Neural cell (in vitro differentiated cells): ENCODE measurements around the gene PDCD4. TPM values are rescaled to one million over a fixed set of nuclear protein-coding genes. Genes with fewer than 3 reads are reported as not detected.

ENCODE experiments used
- H2AFZ ChIP-seq: fragments of 200-600, 300-800 bp; sonication (generic), shearing (Covaris generic); 2 replicates; pipeline ENCODE4 v1.6.0; 2014; ENCODE audit warnings: low read depth, mild to moderate bottlenecking, antibody characterized with exemption, low read length, moderate library complexity
- H3F3A ChIP-seq: fragments of 200-600 bp; shearing (Covaris generic); 2 replicates; pipeline ENCODE4 v1.6.1; 2016; ENCODE audit warnings: mild to moderate bottlenecking, moderate library complexity, mixed read lengths, antibody characterized with exemption, low read length; ENCODE audit not compliant: insufficient read depth, poor library complexity, severe bottlenecking
- H3K27ac ChIP-seq: fragments of 200-600, 300-800 bp; sonication (generic), shearing (Covaris generic); 2 replicates; pipeline ENCODE4 v1.5.1; 2014; ENCODE audit warnings: mild to moderate bottlenecking, low read length, moderate library complexity
- H3K27me3 ChIP-seq: fragments of 300-800, 200-600 bp; sonication (generic), shearing (Covaris generic); 2 replicates; pipeline ENCODE4 v1.6.0; 2014; ENCODE audit warnings: mild to moderate bottlenecking, low read depth, low read length, moderate library complexity; ENCODE audit not compliant: insufficient read depth
- H3K36me3 ChIP-seq: fragments of 300-800, 200-600 bp; sonication (generic), shearing (Covaris generic); 2 replicates; pipeline ENCODE4 v1.5.1; 2014; ENCODE audit warnings: mild to moderate bottlenecking, antibody characterized with exemption, low read length, moderate library complexity; ENCODE audit not compliant: insufficient read depth
- H3K4me2 ChIP-seq: fragments of 300-800, 200-600 bp; sonication (generic), shearing (Covaris generic); 2 replicates; pipeline ENCODE4 v1.6.0; 2014; ENCODE audit warnings: mild to moderate bottlenecking, low read length
- H3K4me3 ChIP-seq: fragments of 300-800, 200-600 bp; sonication (generic), shearing (Covaris generic); 2 replicates; pipeline ENCODE4 v1.5.1; 2014; ENCODE audit warnings: mild to moderate bottlenecking, low read length, moderate library complexity
- H3K79me2 ChIP-seq: fragments of 200-600 bp; shearing (Covaris generic); replicated peaks from 2 replicates; pipeline ENCODE4 v1.6.0; 2014; ENCODE audit warnings: mild to moderate bottlenecking, low read length, moderate library complexity; ENCODE audit not compliant: insufficient read depth
- H3K9ac ChIP-seq: fragments of 300-800, 200-600 bp; sonication (generic), shearing (Covaris generic); 2 replicates; pipeline ENCODE4 v1.6.1; 2016; ENCODE audit warnings: mild to moderate bottlenecking, low read length, mixed read lengths
- H3K9me2 ChIP-seq: fragments of 200-600 bp; shearing (Covaris generic); 2 replicates; pipeline ENCODE4 v1.6.1; 2016; ENCODE audit warnings: mild to moderate bottlenecking, low read length, mixed read lengths; ENCODE audit not compliant: insufficient read depth
- H3K9me3 ChIP-seq: fragments of 200-600, 300-800 bp; sonication (generic), shearing (Covaris generic); 2 replicates; pipeline ENCODE4 v1.6.1; 2016; ENCODE audit warnings: mild to moderate bottlenecking, mixed run types, low read length, moderate library complexity, mixed read lengths
- H4K20me1 ChIP-seq: fragments of 200-600 bp; shearing (Covaris generic); 2 replicates; pipeline ENCODE4 v1.6.1; 2016; ENCODE audit warnings: mild to moderate bottlenecking, mixed run types; ENCODE audit not compliant: insufficient read depth
- EP300 ChIP-seq: fragments of 450-650 bp; conservative IDR thresholded peaks from 2 replicates; pipeline ENCODE4 v1.6.1; 2014; ENCODE audit warnings: antibody characterized with exemption, mild to moderate bottlenecking, moderate library complexity; ENCODE audit not compliant: poor library complexity, severe bottlenecking
- EZH2 ChIP-seq: fragments of 200-600, 300-800 bp; shearing (Covaris generic), sonication (generic); IDR thresholded peaks from 2 replicates; pipeline ENCODE4 v1.6.1; 2014; ENCODE audit warnings: antibody characterized with exemption, low read length, borderline replicate concordance, mild to moderate bottlenecking; ENCODE audit not compliant: insufficient read depth, poor library complexity, severe bottlenecking
- MXI1 ChIP-seq: fragments of 450-650 bp; conservative IDR thresholded peaks from 2 replicates; pipeline ENCODE4 v1.6.1; 2014; ENCODE audit warnings: antibody characterized with exemption, mild to moderate bottlenecking; ENCODE audit not compliant: poor library complexity, severe bottlenecking
- POLR2AphosphoS5 ChIP-seq: IDR thresholded peaks from 2 replicates; pipeline ENCODE4 v1.6.1; 2012
- RAD21 ChIP-seq: fragments of 450-650 bp; conservative IDR thresholded peaks from 2 replicates; pipeline ENCODE4 v1.6.1; 2014; ENCODE audit warnings: antibody characterized with exemption, mild to moderate bottlenecking, moderate library complexity
- SMC3 ChIP-seq: fragments of 450-650 bp; conservative IDR thresholded peaks from 2 replicates; pipeline ENCODE4 v1.6.1; 2014; ENCODE audit warnings: antibody characterized with exemption, mild to moderate bottlenecking, moderate library complexity; ENCODE audit not compliant: poor library complexity
- TAF1 ChIP-seq: IDR thresholded peaks from 2 replicates; pipeline ENCODE4 v1.6.1; 2012; ENCODE audit warnings: low read depth
- polyA plus RNA-seq: library from polyadenylated mRNA; depleted of rRNA; stranded (reverse); fragments of >200 nt; gene quantifications from 2 replicates; pipeline ENCODE4 v1.2.3, GENCODE V29; 2014
- TF ChIP-seq, protein P1 (sequence below): IDR thresholded peaks from 2 replicates; pipeline ENCODE4 v1.6.1; 2012; ENCODE audit warnings: borderline replicate concordance
- TF ChIP-seq, protein P2 (sequence below): fragments of 450-650 bp; IDR thresholded peaks from 2 replicates; pipeline ENCODE4 v1.5.1; 2014; ENCODE audit warnings: antibody characterized with exemption, mild to moderate bottlenecking, moderate library complexity; ENCODE audit not compliant: poor library complexity, severe bottlenecking

Gene PDCD4
- polyA plus RNA-seq, 1 donor from 2014 or later: 83.5 TPM

DNA sequence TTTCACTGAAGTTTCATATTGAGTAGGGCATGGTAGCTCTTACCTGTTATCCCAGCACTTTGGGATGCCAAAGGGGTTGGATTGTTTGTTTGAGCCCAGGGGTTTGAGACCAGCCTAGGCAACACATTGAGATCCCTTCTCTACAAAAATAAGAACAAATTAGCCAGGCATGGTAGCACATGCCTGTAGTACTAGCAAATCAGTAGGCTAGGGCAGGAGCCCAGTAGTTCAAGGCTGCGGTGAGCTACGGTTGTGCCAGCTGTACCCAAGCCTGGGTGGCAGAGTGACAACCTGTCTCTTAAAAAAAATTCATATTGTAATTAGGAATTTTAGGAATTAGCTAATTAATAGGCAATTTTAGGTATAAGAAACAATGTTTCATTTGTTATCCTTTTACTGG, 29.3 kb downstream of the PDCD4 start:
- Histone ChIP-seq H3K4me2 (no peak overlapping the region), H3K36me3 (no peaks in the 10 kb centered on the region), H2AFZ (no peak overlapping the region), H3F3A (no peaks in the 10 kb centered on the region), H3K9ac (no peak overlapping the region), H3K79me2 (no peaks in the 10 kb centered on the region), H3K9me2 (no peaks in the 10 kb centered on the region), H3K9me3 (no peaks in the 10 kb centered on the region), H3K27me3 (no peaks in the 10 kb centered on the region), H3K27ac (no peak overlapping the region), H3K4me3 (no peak overlapping the region), H4K20me1 (no peaks in the 10 kb centered on the region)
- no peak for TF ChIP-seq TAF1
- TF ChIP-seq EP300: no peak
- TF ChIP-seq EZH2: no peak
- TF ChIP-seq MXI1: no peak
- TF ChIP-seq POLR2AphosphoS5: no peak
- TF ChIP-seq, protein P1, sequence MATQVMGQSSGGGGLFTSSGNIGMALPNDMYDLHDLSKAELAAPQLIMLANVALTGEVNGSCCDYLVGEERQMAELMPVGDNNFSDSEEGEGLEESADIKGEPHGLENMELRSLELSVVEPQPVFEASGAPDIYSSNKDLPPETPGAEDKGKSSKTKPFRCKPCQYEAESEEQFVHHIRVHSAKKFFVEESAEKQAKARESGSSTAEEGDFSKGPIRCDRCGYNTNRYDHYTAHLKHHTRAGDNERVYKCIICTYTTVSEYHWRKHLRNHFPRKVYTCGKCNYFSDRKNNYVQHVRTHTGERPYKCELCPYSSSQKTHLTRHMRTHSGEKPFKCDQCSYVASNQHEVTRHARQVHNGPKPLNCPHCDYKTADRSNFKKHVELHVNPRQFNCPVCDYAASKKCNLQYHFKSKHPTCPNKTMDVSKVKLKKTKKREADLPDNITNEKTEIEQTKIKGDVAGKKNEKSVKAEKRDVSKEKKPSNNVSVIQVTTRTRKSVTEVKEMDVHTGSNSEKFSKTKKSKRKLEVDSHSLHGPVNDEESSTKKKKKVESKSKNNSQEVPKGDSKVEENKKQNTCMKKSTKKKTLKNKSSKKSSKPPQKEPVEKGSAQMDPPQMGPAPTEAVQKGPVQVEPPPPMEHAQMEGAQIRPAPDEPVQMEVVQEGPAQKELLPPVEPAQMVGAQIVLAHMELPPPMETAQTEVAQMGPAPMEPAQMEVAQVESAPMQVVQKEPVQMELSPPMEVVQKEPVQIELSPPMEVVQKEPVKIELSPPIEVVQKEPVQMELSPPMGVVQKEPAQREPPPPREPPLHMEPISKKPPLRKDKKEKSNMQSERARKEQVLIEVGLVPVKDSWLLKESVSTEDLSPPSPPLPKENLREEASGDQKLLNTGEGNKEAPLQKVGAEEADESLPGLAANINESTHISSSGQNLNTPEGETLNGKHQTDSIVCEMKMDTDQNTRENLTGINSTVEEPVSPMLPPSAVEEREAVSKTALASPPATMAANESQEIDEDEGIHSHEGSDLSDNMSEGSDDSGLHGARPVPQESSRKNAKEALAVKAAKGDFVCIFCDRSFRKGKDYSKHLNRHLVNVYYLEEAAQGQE: no peak
- no peak for TF ChIP-seq SMC3
- TF ChIP-seq, protein P2, sequence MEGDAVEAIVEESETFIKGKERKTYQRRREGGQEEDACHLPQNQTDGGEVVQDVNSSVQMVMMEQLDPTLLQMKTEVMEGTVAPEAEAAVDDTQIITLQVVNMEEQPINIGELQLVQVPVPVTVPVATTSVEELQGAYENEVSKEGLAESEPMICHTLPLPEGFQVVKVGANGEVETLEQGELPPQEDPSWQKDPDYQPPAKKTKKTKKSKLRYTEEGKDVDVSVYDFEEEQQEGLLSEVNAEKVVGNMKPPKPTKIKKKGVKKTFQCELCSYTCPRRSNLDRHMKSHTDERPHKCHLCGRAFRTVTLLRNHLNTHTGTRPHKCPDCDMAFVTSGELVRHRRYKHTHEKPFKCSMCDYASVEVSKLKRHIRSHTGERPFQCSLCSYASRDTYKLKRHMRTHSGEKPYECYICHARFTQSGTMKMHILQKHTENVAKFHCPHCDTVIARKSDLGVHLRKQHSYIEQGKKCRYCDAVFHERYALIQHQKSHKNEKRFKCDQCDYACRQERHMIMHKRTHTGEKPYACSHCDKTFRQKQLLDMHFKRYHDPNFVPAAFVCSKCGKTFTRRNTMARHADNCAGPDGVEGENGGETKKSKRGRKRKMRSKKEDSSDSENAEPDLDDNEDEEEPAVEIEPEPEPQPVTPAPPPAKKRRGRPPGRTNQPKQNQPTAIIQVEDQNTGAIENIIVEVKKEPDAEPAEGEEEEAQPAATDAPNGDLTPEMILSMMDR: no peak
- no peak for TF ChIP-seq RAD21

DNA sequence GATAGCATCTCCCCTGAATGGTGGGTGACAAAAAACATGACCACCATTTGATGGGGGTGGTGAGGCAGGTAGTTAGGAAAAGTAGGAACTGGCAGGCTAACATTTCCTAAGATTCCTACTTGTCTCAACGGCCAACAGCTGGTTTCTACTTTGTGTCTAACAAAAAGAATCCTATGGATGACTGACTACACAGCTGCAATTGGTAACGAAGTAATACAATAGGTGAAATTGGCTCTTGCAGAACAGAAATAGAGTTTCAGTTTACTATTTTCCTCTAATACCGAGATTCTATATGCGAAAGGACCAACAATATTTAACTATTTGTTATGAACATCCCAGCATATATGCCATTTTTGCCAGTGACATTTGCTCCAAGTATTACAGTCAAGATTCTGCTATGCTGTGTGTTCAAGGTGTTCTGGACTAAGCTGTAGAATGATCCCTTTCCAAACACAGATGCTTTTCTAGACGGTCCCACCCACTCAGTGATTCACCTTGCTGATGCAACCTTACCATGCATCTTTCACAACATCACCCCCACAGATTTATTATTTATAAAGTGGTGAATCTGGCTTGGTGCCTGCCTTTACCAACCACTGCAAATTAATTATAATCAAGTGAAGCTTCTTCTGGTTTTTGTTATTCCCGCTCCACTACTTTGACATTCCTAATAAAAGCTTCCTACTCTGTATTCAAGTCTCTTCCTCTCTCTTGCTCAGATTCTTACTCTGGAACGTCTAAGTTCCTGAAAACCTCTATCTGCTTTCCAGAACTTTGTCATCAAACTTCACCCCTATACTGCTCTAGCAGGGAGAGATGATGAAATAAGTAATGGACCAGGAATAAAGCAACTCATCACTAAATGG, 30.5 kb downstream of the PDCD4 start:
- no peaks in the 10 kb centered on the region for H3K27me3 ChIP-seq
- no peak overlapping the region for H2AFZ ChIP-seq
- H3F3A ChIP-seq: no peaks in the 10 kb centered on the region

More for the DNA sequence above, 30.5 kb downstream of the PDCD4 start:
- Histone ChIP-seq H3K79me2 (no peaks in the 10 kb centered on the region), H3K4me2 (no peak overlapping the region), H3K9me2 (no peaks in the 10 kb centered on the region), H3K9me3 (no peaks in the 10 kb centered on the region), H3K4me3 (no peak overlapping the region), H4K20me1 (no peaks in the 10 kb centered on the region), H3K36me3 (no peaks in the 10 kb centered on the region), H3K27ac (no peak overlapping the region), H3K9ac (no peak overlapping the region)
- no peak for TF ChIP-seq MXI1
- TF ChIP-seq TAF1: no peak
- TF ChIP-seq RAD21: no peak
- no peak for TF ChIP-seq SMC3
- TF ChIP-seq, protein P2: no peak
- TF ChIP-seq, protein P1: no peak
- no peak for TF ChIP-seq EZH2
- TF ChIP-seq POLR2AphosphoS5: no peak
- no peak for TF ChIP-seq EP300
